ENCODE results near the gene OBP2B.

The OBP2B gene

GRCh38 chr9:133199648-133200321 is 9.3 kb downstream of the OBP2B start:
- no peak for TF ChIP-seq ZFX (IDR thresholded peaks at IDR 0.05)
- no peak for TF ChIP-seq CTCF (conservative IDR thresholded peaks at IDR 0.05)
- no peak overlapping the region for H3K27ac ChIP-seq

- H3K27ac ChIP-seq, result no peak overlapping the region
- TF ChIP-seq CTCF (conservative IDR thresholded peaks at IDR 0.05) (no peak), ZFX (IDR thresholded peaks at IDR 0.05) (no peak)
Measured at GRCh38 chr9:133195029-133195428, 14.0 kb downstream of the OBP2B start.

GRCh38 chr9:133194597-133194996 is 14.5 kb downstream of the OBP2B start:
- no peak overlapping the region for H3K27ac ChIP-seq
- TF ChIP-seq CTCF (conservative IDR thresholded peaks at IDR 0.05) (no peak), ZFX (IDR thresholded peaks at IDR 0.05) (no peak)

GRCh38 chr9:133191989-133192388 is 17.1 kb downstream of the OBP2B start:
- no peak for TF ChIP-seq CTCF (conservative IDR thresholded peaks at IDR 0.05)
- TF ChIP-seq ZFX (IDR thresholded peaks at IDR 0.05), result no peak
- no peak overlapping the region for H3K27ac ChIP-seq

- H3K27ac ChIP-seq, result no peak overlapping the region
- TF ChIP-seq ZFX (IDR thresholded peaks at IDR 0.05), result no peak
- no peak for TF ChIP-seq CTCF (conservative IDR thresholded peaks at IDR 0.05)
Measured at GRCh38 chr9:133189826-133190225, 19.2 kb downstream of the OBP2B start.

GRCh38 chr9:133188843-133189180 is 20.2 kb downstream of the OBP2B start:
- TF ChIP-seq CTCF (conservative IDR thresholded peaks at IDR 0.05), result no peak
- no peak for TF ChIP-seq ZFX (IDR thresholded peaks at IDR 0.05)
- H3K27ac ChIP-seq, result no peak overlapping the region

- TF ChIP-seq CTCF (conservative IDR thresholded peaks at IDR 0.05) (peak; percentile 28), ZFX (IDR thresholded peaks at IDR 0.05) (no peak)
- no peak overlapping the region for H3K27ac ChIP-seq
Measured at GRCh38 chr9:133188006-133188842, 20.8 kb downstream of the OBP2B start.

Measured in C4-2B (cell line).